Liver (tissue), 9 donors: Measurements from ENCODE around the gene EML6. TPM values are rescaled to one million over a fixed set of nuclear protein-coding genes. Genes with fewer than 3 reads are reported as not detected.
A peak's percentile ranks its signal among the peaks of the same experiment; 100 is the strongest.

Experiments
- DNase-seq: peaks from one replicate; pipeline ENCODE4 v3.0.0-alpha.2; 2017; ENCODE audit warnings: low spot score
- H3K27ac ChIP-seq, 2 donors: one replicate each; pipeline ENCODE4 v1.7.0; 2013; ENCODE audit warnings: inconsistent platforms in 2 of 2, low read length in 2 of 2, control low read depth in 1 of 2, low read depth in 1 of 2, mild to moderate bottlenecking in 1 of 2
- H3K27me3 ChIP-seq, 4 donors: one replicate each; pipeline versions ENCODE4 v1.6.1 to v1.7.0; 2013; ENCODE audit warnings: low read length in 3 of 4, inconsistent platforms in 1 of 4, mild to moderate bottlenecking in 1 of 4, moderate library complexity in 1 of 4; ENCODE audit not compliant: control insufficient read depth in 4 of 4, insufficient read depth in 4 of 4
- H3K36me3 ChIP-seq, 4 donors: one replicate each; pipeline versions ENCODE4 v1.6.1 to v1.7.0; 2013; ENCODE audit warnings: low read length in 3 of 4, mild to moderate bottlenecking in 3 of 4, low read depth in 1 of 4, moderate library complexity in 1 of 4; ENCODE audit not compliant: control insufficient read depth in 4 of 4, insufficient read depth in 3 of 4
- H3K4me1 ChIP-seq, 4 donors: one replicate each; pipeline versions ENCODE4 v1.6.1 to v1.7.0; 2013; ENCODE audit warnings: low read length in 3 of 4, mild to moderate bottlenecking in 3 of 4, moderate library complexity in 1 of 4; ENCODE audit not compliant: control insufficient read depth in 4 of 4, insufficient read depth in 4 of 4
- H3K4me3 ChIP-seq, 3 donors: one replicate each; pipeline versions ENCODE4 v1.6.1 to v1.7.0; 2013; ENCODE audit warnings: low read length in 3 of 3, control low read depth in 1 of 3, low read depth in 1 of 3, mild to moderate bottlenecking in 1 of 3
- H3K9ac ChIP-seq, 2 donors: one replicate each; pipeline ENCODE4 v1.7.0; 2013; ENCODE audit warnings: low read length in 2 of 2, mild to moderate bottlenecking in 2 of 2, moderate library complexity in 2 of 2, control low read depth in 1 of 2, low read depth in 1 of 2
- H3K9me3 ChIP-seq, 4 donors: one replicate each; pipeline versions ENCODE4 v1.6.1 to v1.7.0; 2013; ENCODE audit warnings: low read length in 3 of 4; ENCODE audit not compliant: control insufficient read depth in 4 of 4
- EGR1 ChIP-seq, 2 donors: IDR thresholded peaks; 2 replicates each; pipeline ENCODE4 v1.6.1; 2016 to 2018; ENCODE audit warnings: antibody characterized with exemption in 2 of 2, low read depth in 2 of 2
- FOXA1 ChIP-seq: IDR thresholded peaks from 2 replicates; pipeline ENCODE4 v1.6.1; 2016; ENCODE audit warnings: antibody characterized with exemption
- GABPA ChIP-seq, 2 donors: IDR thresholded peaks in 1 of 2; conservative IDR thresholded peaks in 1 of 2; 2 replicates each; pipeline ENCODE4 v1.6.1; 2016; ENCODE audit warnings: antibody characterized with exemption in 2 of 2, mild to moderate bottlenecking in 1 of 2, moderate library complexity in 1 of 2
- HNF4A ChIP-seq, 2 donors: conservative IDR thresholded peaks; 2 replicates each; pipeline ENCODE4 v1.6.1; 2016; ENCODE audit warnings: antibody characterized with exemption in 2 of 2, mild to moderate bottlenecking in 2 of 2
- HNF4G ChIP-seq: IDR thresholded peaks from 2 replicates; pipeline ENCODE4 v1.6.1; 2016; ENCODE audit warnings: antibody characterized with exemption
- JUND ChIP-seq, 2 donors: IDR thresholded peaks; 2 replicates each; pipeline ENCODE4 v1.6.1; 2016; ENCODE audit warnings: antibody characterized with exemption in 2 of 2
- NR2F2 ChIP-seq: IDR thresholded peaks from 2 replicates; pipeline ENCODE4 v1.6.1; 2016; ENCODE audit warnings: antibody characterized with exemption
- RAD21 ChIP-seq, 2 donors: IDR thresholded peaks; 2 replicates each; pipeline ENCODE4 v1.6.1; 2016; ENCODE audit warnings: antibody characterized with exemption in 2 of 2, mild to moderate bottlenecking in 2 of 2
- RXRA ChIP-seq, 2 donors: IDR thresholded peaks; 2 replicates each; pipeline ENCODE4 v1.6.1; 2017 to 2018; ENCODE audit warnings: antibody characterized with exemption in 2 of 2, mild to moderate bottlenecking in 1 of 2
- SP1 ChIP-seq: IDR thresholded peaks from 2 replicates; pipeline ENCODE4 v1.6.1; 2018; ENCODE audit warnings: antibody characterized with exemption, mild to moderate bottlenecking
- TAF1 ChIP-seq: conservative IDR thresholded peaks from 2 replicates; pipeline ENCODE4 v1.6.1; 2016; ENCODE audit warnings: antibody characterized with exemption, mild to moderate bottlenecking
- YY1 ChIP-seq: IDR thresholded peaks from 2 replicates; pipeline ENCODE4 v1.6.1; 2016; ENCODE audit warnings: antibody characterized with exemption, mild to moderate bottlenecking
- WGBS: extraction: QIAGEN DNeasy Blood & Tissue Kit; methylation state at CpG from one replicate; pipeline ENCODE4 v1.1.7; 2013; 5-methylcytosine and 5-hydroxymethylcytosine counted together
- polyA plus RNA-seq, 2 donors: library from polyadenylated mRNA; stranded (reverse) in 1 of 2; unstranded in 1 of 2; fragments of 200-250 nt in 1 of 2; fragments of >200 nt in 1 of 2; fragmentation: Nextera tagmentation in 1 of 2; extraction: Ambion mirVana in 1 of 2; gene quantifications; one replicate each; pipeline versions ENCODE4 v1.2.1 to v1.2.3, GENCODE V29; 2013 to 2015
- total RNA-seq, 2 donors: library from RNA; depleted of rRNA; stranded (reverse); fragments of >200 nt; gene quantifications; one replicate each; pipeline ENCODE4 v1.2.3, GENCODE V29; 2014
- TF ChIP-seq, protein P1 (sequence below): IDR thresholded peaks from 2 replicates; pipeline ENCODE4 v1.6.1; 2016; ENCODE audit warnings: antibody characterized with exemption, mild to moderate bottlenecking
- TF ChIP-seq, protein P2 (sequence below): IDR thresholded peaks from 2 replicates; pipeline ENCODE4 v1.6.1; 2016; ENCODE audit warnings: antibody characterized with exemption
- TF ChIP-seq, protein P3 (sequence below): IDR thresholded peaks from 2 replicates; pipeline ENCODE4 v1.6.1; 2016; ENCODE audit warnings: antibody characterized with exemption
- TF ChIP-seq, protein P4 (sequence below): fragments of 150-350 bp; IDR thresholded peaks from 2 replicates; pipeline ENCODE4 v1.5.1; 2017; ENCODE audit warnings: improper control_type of control experiment, low read depth, low read length; ENCODE audit not compliant: missing input control
- TF ChIP-seq, protein P5 (sequence below): IDR thresholded peaks from 2 replicates; pipeline ENCODE4 v1.6.1; 2016; ENCODE audit warnings: antibody characterized with exemption
- donor health status: healthy.
- donor health status: healthy.
- donor health status: healthy.
- donor health status: healthy.
- donor health status: healthy.

Gene EML6
- total and polyA plus RNA-seq, 4 donors = 0.33 to 3.0 (median 1.4) TPM

DNA sequence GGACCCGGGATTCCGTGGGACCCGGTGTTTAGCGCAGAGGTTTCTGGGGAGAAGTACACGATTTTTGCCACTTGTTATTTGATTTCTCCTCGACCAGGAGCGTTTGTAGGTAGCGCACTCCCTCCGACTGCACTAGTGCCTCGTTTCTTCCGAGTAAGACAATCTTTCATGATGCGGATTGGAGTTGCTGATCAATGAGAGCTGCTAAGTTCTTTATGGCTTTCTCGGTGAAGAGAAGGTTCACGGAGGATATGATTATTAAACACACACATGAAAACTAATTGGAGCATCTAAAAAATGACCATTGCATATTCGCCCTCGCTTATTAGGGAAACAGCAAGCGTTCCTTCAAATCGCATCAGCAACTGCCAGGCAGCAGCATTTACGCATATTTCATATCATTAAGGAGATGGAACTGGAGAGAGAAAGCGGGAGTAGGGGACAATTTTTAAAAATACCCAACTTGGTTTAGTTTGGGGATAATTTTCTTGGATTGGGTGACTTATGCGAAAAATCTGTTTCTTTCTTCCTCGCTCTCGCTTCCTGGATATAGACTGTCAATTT is 616 bp downstream of the EML6 start:
- Histone ChIP-seq H3K4me1 (peaks cover 6 to 16% (median 11%) of the 10 kb centered on the region in 4 donors), H3K9me3 (peaks cover 0 to 1% (median 0%) of the 10 kb centered on the region in 4 donors), H3K9ac (peak overlapping the region in 1 of 2 donors; percentile 39), H3K27me3 (no peaks in the 10 kb centered on the region), H3K36me3 (no peaks in the 10 kb centered on the region), H3K4me3 (peak overlapping the region; percentile 65 to 87 (median 83)), H3K27ac (peak overlapping the region; percentile 54 to 66)
- TF ChIP-seq SP1 (no peak), TAF1 (no peak), HNF4A (conservative IDR thresholded peaks at IDR 0.05) (no peak), NR2F2 (no peak), JUND (IDR thresholded peaks at IDR 0.05) (no peak), RAD21 (IDR thresholded peaks at IDR 0.05) (no peak), YY1 (no peak)
- TF ChIP-seq, protein P1, sequence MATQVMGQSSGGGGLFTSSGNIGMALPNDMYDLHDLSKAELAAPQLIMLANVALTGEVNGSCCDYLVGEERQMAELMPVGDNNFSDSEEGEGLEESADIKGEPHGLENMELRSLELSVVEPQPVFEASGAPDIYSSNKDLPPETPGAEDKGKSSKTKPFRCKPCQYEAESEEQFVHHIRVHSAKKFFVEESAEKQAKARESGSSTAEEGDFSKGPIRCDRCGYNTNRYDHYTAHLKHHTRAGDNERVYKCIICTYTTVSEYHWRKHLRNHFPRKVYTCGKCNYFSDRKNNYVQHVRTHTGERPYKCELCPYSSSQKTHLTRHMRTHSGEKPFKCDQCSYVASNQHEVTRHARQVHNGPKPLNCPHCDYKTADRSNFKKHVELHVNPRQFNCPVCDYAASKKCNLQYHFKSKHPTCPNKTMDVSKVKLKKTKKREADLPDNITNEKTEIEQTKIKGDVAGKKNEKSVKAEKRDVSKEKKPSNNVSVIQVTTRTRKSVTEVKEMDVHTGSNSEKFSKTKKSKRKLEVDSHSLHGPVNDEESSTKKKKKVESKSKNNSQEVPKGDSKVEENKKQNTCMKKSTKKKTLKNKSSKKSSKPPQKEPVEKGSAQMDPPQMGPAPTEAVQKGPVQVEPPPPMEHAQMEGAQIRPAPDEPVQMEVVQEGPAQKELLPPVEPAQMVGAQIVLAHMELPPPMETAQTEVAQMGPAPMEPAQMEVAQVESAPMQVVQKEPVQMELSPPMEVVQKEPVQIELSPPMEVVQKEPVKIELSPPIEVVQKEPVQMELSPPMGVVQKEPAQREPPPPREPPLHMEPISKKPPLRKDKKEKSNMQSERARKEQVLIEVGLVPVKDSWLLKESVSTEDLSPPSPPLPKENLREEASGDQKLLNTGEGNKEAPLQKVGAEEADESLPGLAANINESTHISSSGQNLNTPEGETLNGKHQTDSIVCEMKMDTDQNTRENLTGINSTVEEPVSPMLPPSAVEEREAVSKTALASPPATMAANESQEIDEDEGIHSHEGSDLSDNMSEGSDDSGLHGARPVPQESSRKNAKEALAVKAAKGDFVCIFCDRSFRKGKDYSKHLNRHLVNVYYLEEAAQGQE = no peak
- TF ChIP-seq, protein P2, sequence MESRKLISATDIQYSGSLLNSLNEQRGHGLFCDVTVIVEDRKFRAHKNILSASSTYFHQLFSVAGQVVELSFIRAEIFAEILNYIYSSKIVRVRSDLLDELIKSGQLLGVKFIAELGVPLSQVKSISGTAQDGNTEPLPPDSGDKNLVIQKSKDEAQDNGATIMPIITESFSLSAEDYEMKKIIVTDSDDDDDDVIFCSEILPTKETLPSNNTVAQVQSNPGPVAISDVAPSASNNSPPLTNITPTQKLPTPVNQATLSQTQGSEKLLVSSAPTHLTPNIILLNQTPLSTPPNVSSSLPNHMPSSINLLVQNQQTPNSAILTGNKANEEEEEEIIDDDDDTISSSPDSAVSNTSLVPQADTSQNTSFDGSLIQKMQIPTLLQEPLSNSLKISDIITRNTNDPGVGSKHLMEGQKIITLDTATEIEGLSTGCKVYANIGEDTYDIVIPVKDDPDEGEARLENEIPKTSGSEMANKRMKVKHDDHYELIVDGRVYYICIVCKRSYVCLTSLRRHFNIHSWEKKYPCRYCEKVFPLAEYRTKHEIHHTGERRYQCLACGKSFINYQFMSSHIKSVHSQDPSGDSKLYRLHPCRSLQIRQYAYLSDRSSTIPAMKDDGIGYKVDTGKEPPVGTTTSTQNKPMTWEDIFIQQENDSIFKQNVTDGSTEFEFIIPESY = no peak
- TF ChIP-seq, protein P3, sequence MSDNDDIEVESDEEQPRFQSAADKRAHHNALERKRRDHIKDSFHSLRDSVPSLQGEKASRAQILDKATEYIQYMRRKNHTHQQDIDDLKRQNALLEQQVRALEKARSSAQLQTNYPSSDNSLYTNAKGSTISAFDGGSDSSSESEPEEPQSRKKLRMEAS = no peak
- WGBS = under 1% methylated on average over 23 of the region's 23 CpGs
- DNase-seq = no peak

DNA sequence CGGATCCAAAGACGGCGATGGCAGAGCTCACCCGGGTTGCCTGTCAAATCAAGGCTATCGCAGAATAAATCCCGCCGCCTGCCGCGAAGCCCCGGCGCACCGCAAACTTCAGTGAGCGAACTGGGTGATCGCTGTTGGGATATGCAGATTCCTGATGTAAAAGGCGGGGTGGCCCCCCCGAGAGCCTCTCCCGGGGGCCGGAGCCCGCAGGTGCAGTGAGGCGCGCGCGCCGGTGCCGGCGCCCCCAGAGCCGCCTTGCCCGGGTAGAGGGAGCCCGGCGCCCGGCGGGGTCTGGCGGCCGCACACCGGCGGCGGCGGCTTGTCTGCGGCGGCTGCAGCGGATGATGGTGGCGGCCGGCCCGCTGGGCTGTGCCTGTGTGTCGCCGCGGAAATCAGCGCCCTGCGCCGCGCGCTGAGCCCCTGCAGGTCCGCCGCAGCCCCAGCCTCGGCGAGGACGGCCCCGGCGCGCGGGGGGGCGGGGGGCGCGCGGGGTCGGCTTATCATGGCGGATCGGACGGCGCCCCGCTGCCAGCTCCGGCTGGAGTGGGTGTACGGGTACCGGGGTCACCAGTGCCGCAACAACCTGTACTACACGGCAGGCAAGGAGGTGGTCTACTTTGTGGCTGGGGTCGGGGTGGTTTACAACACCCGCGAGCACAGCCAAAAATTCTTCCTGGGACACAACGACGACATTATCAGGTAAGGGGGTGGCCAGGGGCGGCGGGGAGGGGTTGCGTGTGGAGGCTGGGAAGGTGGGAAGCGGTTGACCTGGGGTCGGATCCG is 1.3 kb downstream of the EML6 start:
- WGBS = 5% methylated on average over 87 of the region's 87 CpGs
- Histone ChIP-seq H3K9ac (peak overlapping the region in 1 of 2 donors; percentile 39), H3K36me3 (no peaks in the 10 kb centered on the region), H3K4me1 (peaks cover 6 to 16% (median 11%) of the 10 kb centered on the region in 4 donors), H3K9me3 (peaks cover 0 to 1% (median 0%) of the 10 kb centered on the region in 4 donors), H3K27ac (no peak overlapping the region), H3K4me3 (peak overlapping the region; percentile 65 to 87 (median 83)), H3K27me3 (no peaks in the 10 kb centered on the region)
- no peak for DNase-seq
- TF ChIP-seq EGR1 (IDR thresholded peaks at IDR 0.05; ENCODE audit: low read depth in 2 of 2) (no peak), FOXA1 (no peak), RXRA (IDR thresholded peaks at IDR 0.05) (no peak), GABPA (IDR thresholded peaks at IDR 0.05 in 1 of 2, conservative IDR thresholded peaks at IDR 0.05 in 1 of 2) (no peak), JUND (IDR thresholded peaks at IDR 0.05) (no peak), TAF1 (no peak), SP1 (no peak), YY1 (no peak), RAD21 (IDR thresholded peaks at IDR 0.05) (no peak), HNF4G (no peak)
- TF ChIP-seq, protein P4, sequence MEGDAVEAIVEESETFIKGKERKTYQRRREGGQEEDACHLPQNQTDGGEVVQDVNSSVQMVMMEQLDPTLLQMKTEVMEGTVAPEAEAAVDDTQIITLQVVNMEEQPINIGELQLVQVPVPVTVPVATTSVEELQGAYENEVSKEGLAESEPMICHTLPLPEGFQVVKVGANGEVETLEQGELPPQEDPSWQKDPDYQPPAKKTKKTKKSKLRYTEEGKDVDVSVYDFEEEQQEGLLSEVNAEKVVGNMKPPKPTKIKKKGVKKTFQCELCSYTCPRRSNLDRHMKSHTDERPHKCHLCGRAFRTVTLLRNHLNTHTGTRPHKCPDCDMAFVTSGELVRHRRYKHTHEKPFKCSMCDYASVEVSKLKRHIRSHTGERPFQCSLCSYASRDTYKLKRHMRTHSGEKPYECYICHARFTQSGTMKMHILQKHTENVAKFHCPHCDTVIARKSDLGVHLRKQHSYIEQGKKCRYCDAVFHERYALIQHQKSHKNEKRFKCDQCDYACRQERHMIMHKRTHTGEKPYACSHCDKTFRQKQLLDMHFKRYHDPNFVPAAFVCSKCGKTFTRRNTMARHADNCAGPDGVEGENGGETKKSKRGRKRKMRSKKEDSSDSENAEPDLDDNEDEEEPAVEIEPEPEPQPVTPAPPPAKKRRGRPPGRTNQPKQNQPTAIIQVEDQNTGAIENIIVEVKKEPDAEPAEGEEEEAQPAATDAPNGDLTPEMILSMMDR = no peak
- TF ChIP-seq, protein P5, sequence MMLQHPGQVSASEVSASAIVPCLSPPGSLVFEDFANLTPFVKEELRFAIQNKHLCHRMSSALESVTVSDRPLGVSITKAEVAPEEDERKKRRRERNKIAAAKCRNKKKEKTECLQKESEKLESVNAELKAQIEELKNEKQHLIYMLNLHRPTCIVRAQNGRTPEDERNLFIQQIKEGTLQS = no peak
- TF ChIP-seq, protein P1 = no peak
